GM10248 (cell line): ENCODE results near the gene ARL5A.

ENCODE experiments used
- CTCF ChIA-PET: fragments of 300-600 bp; sonication (Branson Sonifier 250); formaldehyde crosslinking; extraction: SDS; loops from one replicate; lab custom pipeline; 2021; ENCODE audit warnings: antibody characterized with exemption; lab: Yijun Ruan, JAX
- POLR2A ChIA-PET: fragments of 350-650 bp; sonication (Branson Sonifier 250); formaldehyde crosslinking; extraction: SDS; loops from one replicate; lab custom pipeline; 2020; ENCODE audit warnings: antibody characterized with exemption; lab: Yijun Ruan, JAX
- DNase-seq: peaks from one replicate; pipeline ENCODE4 v3.0.0; 2012; ENCODE audit errors: extremely low spot score
- CTCF ChIP-seq: IDR thresholded peaks from 2 replicates; pipeline ENCODE4 v1.5.1; 2012; ENCODE audit warnings: mild to moderate bottlenecking, low read depth; ENCODE audit errors: extremely low read depth, missing control alignments, control extremely low read depth

Gene ARL5A

GRCh38 chr2:151786483-151786882 is 41.7 kb downstream of the ARL5A start:
- ChIA-PET POLR2A (no interaction called here), CTCF (interaction anchor here (1.1 to 3.9 kb wide), 3 partner anchors 9 to 21 kb away, joined by 3 to 18 read pairs (median 18); no protein-coding TSS in a partner anchor)
- TF ChIP-seq CTCF = no peak

GRCh38 chr2:151786077-151786476 is 42.1 kb downstream of the ARL5A start:
- CTCF ChIA-PET = interaction anchor here (1.1 to 3.9 kb wide), 3 partner anchors 9 to 21 kb away, joined by 3 to 18 read pairs (median 18); no protein-coding TSS in a partner anchor
- TF ChIP-seq CTCF = no peak
- DNase-seq = no peak
- POLR2A ChIA-PET = no interaction called here

More at GRCh38 chr2:151786483-151786882, 41.7 kb downstream of the ARL5A start:
- DNase-seq = no peak

DNA sequence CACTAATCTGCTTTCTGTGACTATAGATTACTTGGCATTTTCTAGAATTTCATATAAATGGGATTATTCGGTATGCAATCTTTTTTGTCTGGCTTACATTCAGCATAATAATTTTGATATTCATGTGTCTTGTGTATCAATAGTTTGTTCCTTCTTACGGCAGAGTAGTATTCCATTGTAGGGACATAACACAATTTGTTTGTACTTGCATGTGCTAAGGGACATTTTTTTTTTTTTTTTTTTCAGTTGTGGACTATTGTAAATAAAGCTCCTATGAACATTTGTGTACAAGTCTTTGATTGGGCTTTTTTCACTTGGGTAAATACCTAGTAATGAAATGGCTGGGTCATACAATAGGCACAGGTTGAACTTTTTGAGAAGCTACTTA is 45.1 kb downstream of the ARL5A start:
- TF ChIP-seq CTCF = no peak
- no peak for DNase-seq
- ChIA-PET POLR2A (no interaction called here), CTCF (interaction anchor here (0.9 to 1.4 kb wide), 2 partner anchors 10 to 242 kb away, joined by 3 to 4 read pairs; no protein-coding TSS in a partner anchor)

DNA sequence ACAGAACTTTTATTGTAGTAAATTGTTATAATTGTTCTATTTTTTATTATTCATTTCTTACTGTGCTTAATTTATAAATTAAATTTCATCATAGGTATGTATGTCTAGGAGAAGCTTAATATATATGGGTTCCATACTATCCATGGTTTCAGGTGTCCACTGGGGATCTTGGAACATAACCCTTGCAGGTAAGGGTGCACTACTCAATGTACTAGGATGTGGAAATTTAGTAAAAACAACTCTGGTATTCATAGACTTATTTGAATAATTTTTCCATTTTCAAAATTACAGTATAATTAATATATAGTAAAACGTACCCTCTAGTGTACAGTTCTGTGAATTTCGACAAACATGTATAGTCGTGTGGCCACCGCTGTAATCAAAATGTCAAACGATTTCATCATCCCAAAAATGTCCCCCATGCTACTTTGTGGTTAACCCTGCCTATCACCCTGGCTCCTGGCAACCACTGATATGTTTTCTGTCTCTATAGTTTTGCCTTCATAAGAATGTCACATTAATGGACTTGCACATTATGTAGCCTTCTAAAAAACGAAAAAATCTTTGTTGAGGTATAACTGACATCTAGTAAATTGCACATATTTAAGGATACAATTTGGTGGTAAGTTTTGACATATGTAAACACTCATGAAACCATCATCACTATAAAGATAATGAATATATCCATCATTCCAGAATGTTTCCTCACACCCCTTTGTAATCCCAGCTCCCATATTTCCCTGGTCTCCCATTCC is 45.7 kb downstream of the ARL5A start:
- ChIA-PET POLR2A (no interaction called here), CTCF (interaction anchor here (0.9 to 1.4 kb wide), 2 partner anchors 11 to 243 kb away, joined by 3 to 4 read pairs; no protein-coding TSS in a partner anchor)
- DNase-seq = no peak
- TF ChIP-seq CTCF = no peak

DNA sequence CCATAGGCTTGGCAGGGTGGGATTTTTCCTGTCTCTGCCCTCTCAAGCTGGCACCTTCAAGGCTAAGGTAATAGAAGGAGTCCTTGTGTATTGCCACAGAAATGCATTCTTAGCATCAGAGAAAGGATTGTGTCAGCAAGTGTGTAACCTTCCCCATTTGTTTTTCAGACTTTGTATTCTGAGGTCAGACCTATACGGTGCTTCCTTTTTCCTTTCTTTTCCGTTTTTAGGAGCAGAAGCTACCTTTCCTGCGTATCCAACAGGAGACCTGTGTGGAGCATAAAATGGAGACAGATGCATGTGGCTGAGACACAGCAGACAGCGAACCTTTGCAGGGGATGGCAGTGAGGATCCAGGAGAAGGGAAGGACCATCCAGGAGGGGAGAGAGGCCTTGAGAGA is 46.6 kb downstream of the ARL5A start:
- CTCF ChIA-PET = no interaction called here
- TF ChIP-seq CTCF = no peak
- POLR2A ChIA-PET = no interaction called here
- no peak for DNase-seq

DNA sequence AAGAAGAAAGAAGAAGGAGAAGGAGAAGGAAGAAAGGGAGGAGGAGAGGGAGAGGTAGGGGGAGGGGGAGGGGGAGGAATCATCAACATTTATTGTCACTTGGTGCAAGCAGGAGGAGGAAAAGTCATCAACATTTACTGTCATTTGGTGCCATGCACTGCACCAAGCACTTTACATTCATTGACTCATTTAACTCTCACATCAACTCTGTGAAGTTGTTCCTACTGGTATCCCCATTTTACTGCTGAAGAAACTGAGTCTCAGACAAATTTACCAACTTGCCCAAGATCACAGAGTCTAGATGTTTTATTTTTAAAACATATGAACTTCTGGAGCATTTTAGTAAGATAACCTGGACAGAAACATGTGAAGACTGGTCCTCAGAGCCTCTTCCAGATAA is 47.3 kb downstream of the ARL5A start:
- TF ChIP-seq CTCF = no peak
- no peak for DNase-seq
- ChIA-PET POLR2A (no interaction called here), CTCF (no interaction called here)
